Ectodermal cell (in vitro differentiated cells): ENCODE data around the gene MGLL.

Experiments used
- H3K27ac ChIP-seq: 2 replicates; pipeline ENCODE4 v1.7.0; 2013; ENCODE audit warnings: mild to moderate bottlenecking, low read depth, low read length; ENCODE audit not compliant: insufficient read depth, poor library complexity, severe bottlenecking
- H3K27me3 ChIP-seq: 2 replicates; pipeline ENCODE4 v1.7.0; 2013; ENCODE audit warnings: mild to moderate bottlenecking, low read length; ENCODE audit not compliant: insufficient read depth, control insufficient read depth, poor library complexity, severe bottlenecking
- H3K36me3 ChIP-seq: one replicate; pipeline ENCODE4 v1.7.0; 2013; ENCODE audit warnings: low read length; ENCODE audit not compliant: control insufficient read depth, insufficient read depth
- H3K4me1 ChIP-seq: one replicate; pipeline ENCODE4 v1.7.0; 2013; ENCODE audit warnings: low read length; ENCODE audit not compliant: control insufficient read depth, insufficient read depth
- H3K4me3 ChIP-seq: 2 replicates; pipeline ENCODE4 v1.7.0; 2013; ENCODE audit warnings: low read depth, low read length, control low read depth; ENCODE audit not compliant: insufficient read depth
- H3K9me3 ChIP-seq: 2 replicates; pipeline ENCODE4 v1.7.0; 2013; ENCODE audit warnings: mild to moderate bottlenecking, low read length, moderate library complexity; ENCODE audit not compliant: control insufficient read depth
- WGBS, 2 experiments: methylation state at CpG; one replicate each; pipeline ENCODE4 v1.1.7; 2013; ENCODE audit warnings: missing lambda C conversion rate in 2 of 2; 5-methylcytosine and 5-hydroxymethylcytosine counted together

The MGLL gene

DNA sequence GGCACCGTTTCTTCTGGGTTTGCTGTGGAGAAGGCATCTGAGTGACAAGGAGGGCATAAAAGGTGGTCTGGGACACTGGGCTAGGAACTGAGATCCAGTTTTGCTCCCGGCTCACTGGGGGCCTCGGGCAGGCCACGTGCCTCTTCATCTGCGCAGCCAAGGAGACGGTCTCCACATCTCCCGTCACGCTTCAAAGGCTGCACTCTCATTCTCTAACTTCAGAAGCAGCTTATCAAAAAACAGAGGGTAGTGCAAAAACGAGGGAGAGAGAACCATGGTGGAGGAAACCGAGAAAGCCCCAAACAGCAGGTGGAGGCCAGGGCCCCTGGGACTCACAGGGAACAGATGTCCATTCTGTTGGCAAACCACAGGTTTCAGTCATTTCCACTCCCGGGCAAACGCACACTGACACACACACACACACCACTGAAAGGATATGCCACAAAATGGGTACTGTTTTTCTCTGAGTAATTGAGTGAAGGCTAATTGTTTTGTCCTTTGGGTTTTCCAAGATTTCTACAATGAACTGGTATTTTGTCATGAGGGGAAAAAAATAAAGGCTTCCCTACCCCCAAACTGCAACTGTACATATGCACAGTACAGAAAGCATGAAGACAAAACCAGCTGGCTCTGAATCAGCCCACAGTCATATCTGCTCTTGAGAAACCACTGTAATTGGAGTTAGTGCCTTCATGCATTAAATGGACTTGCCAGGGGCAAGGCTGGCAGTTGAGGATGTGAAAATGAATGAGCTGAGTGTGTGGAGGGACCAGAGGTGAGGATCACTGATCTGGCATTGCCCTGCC lies 71.9 kb downstream of the MGLL start:
- no peak overlapping the region for H3K4me3 ChIP-seq
- H3K4me1 ChIP-seq = peaks cover 5% of the 10 kb centered on the region
- H3K9me3 ChIP-seq = no peaks in the 10 kb centered on the region
- H3K27me3 ChIP-seq = no peaks in the 10 kb centered on the region
- WGBS, 2 experiments = 88 to 90% methylated on average over 12 of the region's 12 CpGs
- H3K27ac ChIP-seq = no peak overlapping the region
- H3K36me3 ChIP-seq = no peaks in the 10 kb centered on the region

- Histone ChIP-seq H3K9me3 (no peaks in the 10 kb centered on the region), H3K27me3 (no peaks in the 10 kb centered on the region), H3K4me1 (peaks cover 5% of the 10 kb centered on the region), H3K36me3 (no peaks in the 10 kb centered on the region), H3K4me3 (no peak overlapping the region), H3K27ac (no peak overlapping the region)
- WGBS, 2 experiments = 90 to 93% methylated on average over 7 of the region's 7 CpGs
These were observed 72.5 kb downstream of the MGLL start for GRCh38 chr3:127749787-127750225.

DNA sequence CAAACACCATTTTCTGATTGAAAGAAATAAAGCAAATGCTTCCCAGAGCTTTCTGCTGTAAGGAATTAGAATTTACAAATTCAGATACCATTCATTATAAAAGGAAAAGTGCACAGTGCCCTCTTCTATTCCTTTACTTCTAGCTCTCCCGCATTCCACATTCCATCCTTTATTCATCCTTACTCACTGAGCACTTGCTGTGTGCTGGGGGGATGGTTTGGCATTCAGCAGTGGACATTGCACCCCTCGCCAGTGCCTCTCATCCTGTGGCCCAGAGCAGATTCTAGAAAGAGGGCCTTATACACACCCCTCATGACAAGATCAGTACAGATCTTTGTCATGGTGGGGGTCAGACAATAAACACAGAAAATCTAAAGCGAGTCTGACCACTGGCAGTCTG lies 73.0 kb downstream of the MGLL start:
- Histone ChIP-seq H3K36me3 (no peaks in the 10 kb centered on the region), H3K27me3 (no peaks in the 10 kb centered on the region), H3K4me1 (peaks cover 5% of the 10 kb centered on the region), H3K27ac (no peak overlapping the region), H3K9me3 (no peaks in the 10 kb centered on the region), H3K4me3 (no peak overlapping the region)
- 90 to 91% methylated on average over 3 of the region's 3 CpGs for WGBS, 2 experiments

- Histone ChIP-seq H3K9me3 (no peaks in the 10 kb centered on the region), H3K36me3 (no peaks in the 10 kb centered on the region), H3K27ac (no peak overlapping the region), H3K4me1 (peaks cover 1% of the 10 kb centered on the region), H3K4me3 (no peak overlapping the region), H3K27me3 (no peaks in the 10 kb centered on the region)
- WGBS, 2 experiments = 90 to 94% methylated on average over 9 of the region's 9 CpGs
These were observed 73.5 kb downstream of the MGLL start for GRCh38 chr3:127748754-127749327.

DNA sequence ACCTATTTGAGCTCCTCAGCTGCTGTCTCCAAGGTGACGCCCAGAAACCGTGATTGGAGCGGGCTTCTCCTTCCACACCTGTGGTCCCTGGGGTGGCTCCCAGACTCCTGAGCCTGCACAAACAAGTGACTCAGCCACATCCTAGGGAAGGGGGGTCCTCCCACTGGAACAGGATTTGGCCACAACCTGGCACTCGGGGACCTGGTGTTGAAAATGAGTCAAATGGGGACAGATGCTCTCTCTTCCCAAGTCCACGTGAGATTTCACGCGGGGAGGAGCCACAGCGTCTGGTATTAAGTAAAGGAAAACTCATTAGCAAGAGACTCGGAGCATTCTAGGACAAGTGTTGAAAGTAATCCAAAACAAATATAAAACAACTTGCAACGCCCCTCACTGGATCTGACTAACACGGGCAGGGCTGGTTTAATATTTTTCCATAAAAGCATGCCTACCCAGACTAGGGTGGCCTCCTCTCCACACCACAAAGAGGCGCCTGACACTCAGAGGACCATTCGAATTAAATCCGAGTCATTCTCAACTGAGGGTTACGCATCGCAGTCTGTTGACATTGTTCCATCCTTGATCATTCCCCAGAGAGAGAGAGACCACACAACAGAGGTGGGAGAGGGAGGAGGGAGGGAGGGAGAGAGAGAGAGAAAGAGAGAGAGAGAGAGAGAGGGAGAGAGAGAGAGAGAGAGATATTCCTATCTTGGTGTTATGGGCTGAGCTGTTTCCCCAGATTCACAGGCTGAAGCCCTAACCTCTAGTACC lies 74.4 kb downstream of the MGLL start:
- WGBS, 2 experiments = 91 to 94% methylated on average over 16 of the region's 16 CpGs
- H3K4me1 ChIP-seq = no peaks in the 10 kb centered on the region
- no peak overlapping the region for H3K4me3 ChIP-seq

GRCh38 chr3:127747066-127747465 lies 75.2 kb downstream of the MGLL start:
- H3K27ac ChIP-seq = no peak overlapping the region
- H3K4me3 ChIP-seq = no peak overlapping the region
- no peaks in the 10 kb centered on the region for H3K36me3 ChIP-seq
- WGBS, 2 experiments = 91 to 94% methylated on average over 1 of the region's 1 CpG
- H3K27me3 ChIP-seq = no peaks in the 10 kb centered on the region
- no peaks in the 10 kb centered on the region for H3K9me3 ChIP-seq
- H3K4me1 ChIP-seq = no peaks in the 10 kb centered on the region

More for the DNA sequence above, 74.4 kb downstream of the MGLL start:
- H3K27ac ChIP-seq = no peak overlapping the region
- no peaks in the 10 kb centered on the region for H3K9me3 ChIP-seq
- H3K27me3 ChIP-seq = no peaks in the 10 kb centered on the region
- H3K36me3 ChIP-seq = no peaks in the 10 kb centered on the region

DNA sequence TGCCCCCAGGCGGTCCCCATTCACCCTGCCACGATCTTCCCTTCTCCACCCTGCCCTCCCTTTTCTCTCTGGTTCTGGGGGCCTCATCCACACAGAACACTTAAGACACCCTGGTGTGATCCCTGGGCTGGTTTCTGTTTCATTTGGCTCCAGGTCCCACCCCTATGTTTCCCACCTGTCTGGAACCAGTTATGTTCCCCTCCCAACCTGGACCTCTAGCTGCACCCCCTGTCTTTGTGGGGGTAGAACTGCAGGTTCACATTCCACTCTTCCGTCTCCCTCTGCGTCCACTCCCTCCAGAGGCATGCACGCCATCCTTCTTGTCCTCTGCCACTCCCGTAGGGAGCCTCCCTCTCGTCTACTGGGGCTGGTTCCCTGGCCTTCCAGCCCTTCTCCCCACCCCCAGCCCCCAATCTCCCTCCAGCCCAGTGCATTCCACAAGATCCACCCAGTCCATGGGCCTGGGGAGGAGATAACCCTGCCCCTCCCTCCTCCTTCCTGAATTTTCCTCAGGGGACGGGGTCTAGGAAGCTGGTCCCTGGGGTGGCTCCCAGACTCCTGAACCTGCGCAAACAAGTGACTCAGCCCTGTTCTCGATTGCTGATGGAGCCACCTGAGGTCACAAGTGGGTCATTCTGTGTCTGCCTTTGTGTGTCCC lies 75.8 kb downstream of the MGLL start:
- no peaks in the 10 kb centered on the region for H3K4me1 ChIP-seq
- H3K36me3 ChIP-seq = no peaks in the 10 kb centered on the region
- no peak overlapping the region for H3K27ac ChIP-seq
- 90 to 92% methylated on average over 10 of the region's 10 CpGs for WGBS, 2 experiments
- no peaks in the 10 kb centered on the region for H3K27me3 ChIP-seq
- H3K4me3 ChIP-seq = no peak overlapping the region
- H3K9me3 ChIP-seq = no peaks in the 10 kb centered on the region

- Histone ChIP-seq H3K36me3 (no peaks in the 10 kb centered on the region), H3K27ac (no peak overlapping the region), H3K4me3 (no peak overlapping the region), H3K27me3 (no peaks in the 10 kb centered on the region), H3K4me1 (no peaks in the 10 kb centered on the region), H3K9me3 (no peaks in the 10 kb centered on the region)
- 88% methylated on average over 11 of the region's 11 CpGs for WGBS, 2 experiments
These were observed 76.5 kb downstream of the MGLL start for GRCh38 chr3:127745656-127746399.

- Histone ChIP-seq H3K4me1 (no peaks in the 10 kb centered on the region), H3K27ac (no peak overlapping the region), H3K27me3 (no peaks in the 10 kb centered on the region), H3K36me3 (no peaks in the 10 kb centered on the region), H3K4me3 (no peak overlapping the region), H3K9me3 (no peaks in the 10 kb centered on the region)
- WGBS, 2 experiments = 84 to 86% methylated on average over 8 of the region's 8 CpGs
These were observed 77.4 kb downstream of the MGLL start for GRCh38 chr3:127744875-127745274.
